K562 (cell line): ENCODE results near the gene LTBP4. TPM values are rescaled to one million over a fixed set of nuclear protein-coding genes. Genes with fewer than 3 reads are reported as not detected.

Experiments used
- NR3C1 ChIP-seq: sonication (generic); formaldehyde crosslinking; IDR thresholded peaks from 2 replicates; pipeline ENCODE4 v1.8.1; 2022; ENCODE audit warnings: missing genetic modification reagents
- RAD51 ChIP-seq: fragments of 450-650 bp; IDR thresholded peaks from 2 replicates; pipeline ENCODE4 v1.7.1; 2016; ENCODE audit warnings: low read depth, mild to moderate bottlenecking, borderline replicate concordance
- REST ChIP-seq, 2 experiments: fragments of 450-650 bp; formaldehyde crosslinking in 1 of 2; IDR thresholded peaks; 2 replicates each; pipeline versions ENCODE4 v1.4.0 to v1.6.1; 2014 to 2020; ENCODE audit warnings: mild to moderate bottlenecking in 2 of 2, borderline replicate concordance in 1 of 2, low read depth in 1 of 2
- RFX1 ChIP-seq: fragments of 450-650 bp; IDR thresholded peaks from 2 replicates; pipeline ENCODE4 v1.6.1; 2016; ENCODE audit warnings: mild to moderate bottlenecking, moderate library complexity
- RFX5 ChIP-seq: IDR thresholded peaks from 2 replicates; pipeline ENCODE4 v1.6.1; 2011; ENCODE audit warnings: low read depth, mild to moderate bottlenecking, improper control_type of control experiment, low read length
- USF2 ChIP-seq: sonication (generic); formaldehyde crosslinking; IDR thresholded peaks from 2 replicates; pipeline ENCODE4 v1.5.0; 2020; ENCODE audit warnings: missing genetic modification reagents
- ZNF3 ChIP-seq: fragments of 250-450 bp; sonication (Bioruptor Pico); IDR thresholded peaks from 2 replicates; pipeline ENCODE4 v1.5.0; 2021; ENCODE audit warnings: mild to moderate bottlenecking, moderate library complexity
- polyA plus RNA-seq, 8 experiments: library from polyadenylated mRNA; depleted of rRNA in 4 of 8; stranded (reverse) in 5 of 8; unstranded in 3 of 8; fragments of >200 nt; fragmentation: Nextera tagmentation in 2 of 8; fragmentation: Illumina TruSeq in 1 of 8; extraction: Ambion mirVana in 2 of 8; extraction: Trizol in 1 of 8; gene quantifications; 2 replicates each; pipeline versions ENCODE4 v1.2.1 to v1.2.3, GENCODE V29; 2011 to 2014; ENCODE audit warnings: inconsistent platforms in 1 of 8, missing spikeins in 1 of 8
- total RNA-seq, 7 experiments: library from RNA; depleted of rRNA in 6 of 7; stranded (reverse); fragments of >200 nt in 6 of 7; fragmentation: Illumina TruSeq in 2 of 7; extraction: Trizol in 2 of 7; gene quantifications; 2 replicates each; pipeline versions ENCODE4 v1.2.1 to v1.2.3, GENCODE V29; 2011 to 2021; ENCODE audit warnings: low replicate concordance in 1 of 7

Gene LTBP4
- total and polyA plus RNA-seq, 9 of the 15 experiments (the other 6 are each of a cell fraction or from before 2014, with no cell fraction given), result 0.35 to 160 (median 31.6) TPM

GRCh38 chr19:40592170-40592569 is 9.0 kb upstream of the LTBP4 start (continued):
- TF ChIP-seq REST (IDR thresholded peaks at IDR 0.05; ENCODE audit: borderline replicate concordance) (peak; percentile 41; the same call in 1 of the 2 replicates), REST (CRISPR knock-in tag; IDR thresholded peaks at IDR 0.05; ENCODE audit: low read depth) (no peak), NR3C1 (CRISPR knock-in tag) (no peak), USF2 (peak; percentile 86), RFX5 (peak; percentile 97), RFX1 (peak; percentile 90), RAD51 (peak; percentile 86), ZNF3 (CRISPR knock-in tag) (no peak)
- TF ChIP-seq, all 486 proteins: peak for 8
